SJCRH30 (cell line): ENCODE results near the gene MTHFD2L. TPM values are rescaled to one million over a fixed set of nuclear protein-coding genes. Genes with fewer than 3 reads are reported as not detected.
"Not testable (repeated sequence)": the region's sequence is repeated elsewhere in the genome, so short reads cannot be mapped to it uniquely, and the experiment has no call there.

Experiments used
- DNase-seq, 2 experiments: peaks; one replicate each; pipeline ENCODE4 v3.0.0-alpha.2; 2015 to 2020
- H3K27ac ChIP-seq: fragments of 250-450 bp; sonication (Bioruptor Pico); 2 replicates; pipeline ENCODE4 v1.5.1; 2020; ENCODE audit warnings: mild to moderate bottlenecking, moderate library complexity
- H3K27me3 ChIP-seq: fragments of 250-450 bp; sonication (Bioruptor Pico); 2 replicates; pipeline ENCODE4 v1.5.1; 2020; ENCODE audit warnings: mild to moderate bottlenecking, moderate library complexity
- H3K36me3 ChIP-seq: fragments of 250-450 bp; sonication (Bioruptor Pico); 2 replicates; pipeline ENCODE4 v1.5.1; 2020; ENCODE audit warnings: mild to moderate bottlenecking, moderate library complexity
- H3K4me1 ChIP-seq: fragments of 250-450 bp; sonication (Bioruptor Pico); 2 replicates; pipeline ENCODE4 v1.5.1; 2020; ENCODE audit warnings: mild to moderate bottlenecking, moderate library complexity
- H3K4me3 ChIP-seq: fragments of 250-450 bp; sonication (Bioruptor Pico); 2 replicates; pipeline ENCODE4 v1.5.1; 2020; ENCODE audit warnings: mild to moderate bottlenecking, moderate library complexity
- H3K9me3 ChIP-seq: fragments of 250-450 bp; sonication (Bioruptor Pico); replicated peaks from 2 replicates; pipeline ENCODE4 v1.5.1; 2020; ENCODE audit warnings: mild to moderate bottlenecking, moderate library complexity
- total RNA-seq: library from RNA; depleted of rRNA; stranded (reverse); fragments of >200 nt; shearing (Covaris generic); gene quantifications from 2 replicates; pipeline ENCODE4 v1.2.3, GENCODE V29; 2014

The MTHFD2L gene
- total RNA-seq, 1 experiment from 2014 or later, result 33.3 TPM

- no peaks in the 10 kb centered on the region for H3K36me3 ChIP-seq
- H3K27ac ChIP-seq, result no peak overlapping the region
- peak in 1 of 2 experiments; percentile 80 for DNase-seq
- no peaks in the 10 kb centered on the region for H3K9me3 ChIP-seq
- H3K27me3 ChIP-seq, result no peaks in the 10 kb centered on the region
- no peaks in the 10 kb centered on the region for H3K4me1 ChIP-seq
- H3K4me3 ChIP-seq, result no peak overlapping the region
These were observed 31.6 kb downstream of the MTHFD2L start for GRCh38 chr4:74189331-74190043.

- Histone ChIP-seq H3K9me3 (no peaks in the 10 kb centered on the region), H3K4me3 (no peak overlapping the region)
These were observed 32.4 kb downstream of the MTHFD2L start for GRCh38 chr4:74190332-74190731.

GRCh38 chr4:74190919-74191397, 33.0 kb downstream of the MTHFD2L start:
- DNase-seq, result no peak
- no peaks in the 10 kb centered on the region for H3K9me3 ChIP-seq
- H3K4me3 ChIP-seq, result no peak overlapping the region
- H3K27ac ChIP-seq, result no peak overlapping the region
- no peaks in the 10 kb centered on the region for H3K27me3 ChIP-seq
- no peaks in the 10 kb centered on the region for H3K4me1 ChIP-seq
- H3K36me3 ChIP-seq, result no peaks in the 10 kb centered on the region

More at GRCh38 chr4:74190332-74190731, 32.4 kb downstream of the MTHFD2L start:
- no peaks in the 10 kb centered on the region for H3K36me3 ChIP-seq
- no peaks in the 10 kb centered on the region for H3K27me3 ChIP-seq
- H3K27ac ChIP-seq, result no peak overlapping the region
- DNase-seq, result no peak
- H3K4me1 ChIP-seq, result no peaks in the 10 kb centered on the region

GRCh38 chr4:74197080-74197479, 39.2 kb downstream of the MTHFD2L start:
- no peak for DNase-seq
- H3K27ac ChIP-seq, result no peak overlapping the region
- no peak overlapping the region for H3K4me3 ChIP-seq
- H3K36me3 ChIP-seq, result no peaks in the 10 kb centered on the region
- no peaks in the 10 kb centered on the region for H3K27me3 ChIP-seq
- H3K4me1 ChIP-seq, result no peaks in the 10 kb centered on the region; the same call in 1 of the 2 replicates
- H3K9me3 ChIP-seq, result 0 out of 2 replicates have a peak, but pooled peaks cover 3% of the 10 kb centered on the region

- 0 out of 2 replicates have a peak, but pooled peaks cover 3% of the 10 kb centered on the region for H3K9me3 ChIP-seq
- peaks cover 10% of the 10 kb centered on the region for H3K4me1 ChIP-seq
- no peak overlapping the region for H3K4me3 ChIP-seq
- no peak for DNase-seq
- H3K27ac ChIP-seq, result no peak overlapping the region
- H3K27me3 ChIP-seq, result no peaks in the 10 kb centered on the region
- no peaks in the 10 kb centered on the region for H3K36me3 ChIP-seq
These were observed 44.2 kb downstream of the MTHFD2L start for GRCh38 chr4:74202062-74202586.

GRCh38 chr4:74203467-74203866, 45.5 kb downstream of the MTHFD2L start:
- H3K36me3 ChIP-seq, result no peaks in the 10 kb centered on the region

GRCh38 chr4:74205046-74205445, 47.1 kb downstream of the MTHFD2L start:
- DNase-seq, result no peak
- H3K4me1 ChIP-seq, result peaks cover 10% of the 10 kb centered on the region
- H3K9me3 ChIP-seq, result 0 out of 2 replicates have a peak, but pooled peaks cover 3% of the 10 kb centered on the region
- no peaks in the 10 kb centered on the region for H3K27me3 ChIP-seq
- H3K4me3 ChIP-seq, result no peak overlapping the region
- no peak overlapping the region for H3K27ac ChIP-seq
- H3K36me3 ChIP-seq, result no peaks in the 10 kb centered on the region

More at GRCh38 chr4:74203467-74203866, 45.5 kb downstream of the MTHFD2L start:
- 0 out of 2 replicates have a peak, but pooled peaks cover 3% of the 10 kb centered on the region for H3K9me3 ChIP-seq
- peaks cover 10% of the 10 kb centered on the region for H3K4me1 ChIP-seq
- H3K4me3 ChIP-seq, result no peak overlapping the region
- H3K27ac ChIP-seq, result no peak overlapping the region
- no peak for DNase-seq
- no peaks in the 10 kb centered on the region for H3K27me3 ChIP-seq

GRCh38 chr4:74205559-74205958, 47.6 kb downstream of the MTHFD2L start:
- Histone ChIP-seq H3K36me3 (no peaks in the 10 kb centered on the region), H3K9me3 (0 out of 2 replicates have a peak, but pooled peaks cover under 1% of the 10 kb centered on the region), H3K27ac (no peak overlapping the region), H3K4me1 (peaks cover 10% of the 10 kb centered on the region), H3K4me3 (no peak overlapping the region), H3K27me3 (no peaks in the 10 kb centered on the region)
- no peak for DNase-seq

GRCh38 chr4:74206088-74206825, 48.3 kb downstream of the MTHFD2L start:
- Histone ChIP-seq H3K27ac (no peak overlapping the region), H3K27me3 (no peaks in the 10 kb centered on the region), H3K36me3 (no peaks in the 10 kb centered on the region), H3K4me1 (peaks cover 10% of the 10 kb centered on the region), H3K4me3 (no peak overlapping the region), H3K9me3 (no peaks in the 10 kb centered on the region)
- peak; percentile 19 to 39 for DNase-seq

GRCh38 chr4:74214457-74215159, 56.7 kb downstream of the MTHFD2L start:
- H3K9me3 ChIP-seq, H3K4me1 ChIP-seq, H3K27me3 ChIP-seq, DNase-seq, H3K27ac ChIP-seq, H3K4me3 ChIP-seq, H3K36me3 ChIP-seq: not testable (repeated sequence)

GRCh38 chr4:74215236-74215635, 57.3 kb downstream of the MTHFD2L start:
- H3K36me3 ChIP-seq, H3K4me1 ChIP-seq, H3K4me3 ChIP-seq, H3K9me3 ChIP-seq, H3K27ac ChIP-seq, H3K27me3 ChIP-seq, DNase-seq: not testable (repeated sequence)

GRCh38 chr4:74217365-74217764, 59.4 kb downstream of the MTHFD2L start:
- no peaks in the 10 kb centered on the region for H3K27me3 ChIP-seq
- no peak for DNase-seq

GRCh38 chr4:74218201-74218600, 60.3 kb downstream of the MTHFD2L start:
- Histone ChIP-seq H3K36me3 (no peaks in the 10 kb centered on the region), H3K4me1 (no peaks in the 10 kb centered on the region), H3K4me3 (no peak overlapping the region), H3K27me3 (no peaks in the 10 kb centered on the region), H3K27ac (no peak overlapping the region), H3K9me3 (peaks cover 2% of the 10 kb centered on the region; the same call in 1 of the 2 replicates)
- DNase-seq, result no peak

More at GRCh38 chr4:74217365-74217764, 59.4 kb downstream of the MTHFD2L start:
- H3K4me3 ChIP-seq, result no peak overlapping the region
- H3K9me3 ChIP-seq, result peaks cover 3% of the 10 kb centered on the region
- no peak overlapping the region for H3K27ac ChIP-seq
- H3K36me3 ChIP-seq, result no peaks in the 10 kb centered on the region
- H3K4me1 ChIP-seq, result no peaks in the 10 kb centered on the region

GRCh38 chr4:74219240-74219639, 61.3 kb downstream of the MTHFD2L start:
- Histone ChIP-seq H3K27me3 (no peaks in the 10 kb centered on the region), H3K36me3 (no peaks in the 10 kb centered on the region), H3K4me1 (no peaks in the 10 kb centered on the region), H3K9me3 (no peaks in the 10 kb centered on the region), H3K4me3 (no peak overlapping the region), H3K27ac (no peak overlapping the region)
- DNase-seq, result no peak
